ENCODE measurements around the gene RAD21L1. TPM values are rescaled to one million over a fixed set of nuclear protein-coding genes. Genes with fewer than 3 reads are reported as not detected.

RAD21L1 gene
- polyA plus RNA-seq, 3 donors: not detected

- intact Hi-C loops (cut with micrococcal nuclease): no loop called here
- 80% methylated on average over 5 of the region's 12 CpGs for WGBS (ENCODE audit: insufficient coverage)
- peaks cover 0 to 8% of the 10 kb centered on the region in 2 donors for H3K4me1 ChIP-seq (ENCODE audit: control insufficient read depth in 1 of 2, insufficient read depth in 2 of 2, low read length in 2 of 2)
- no peak overlapping the region for H2AFZ ChIP-seq (ENCODE audit: insufficient read depth, low read depth, low read length, poor library complexity, severe bottlenecking)
- H3K4me3 ChIP-seq (replicated peaks in 1 of 3; ENCODE audit: low read depth in 2 of 3, low read length in 3 of 3): no peak overlapping the region
- peaks cover 1 to 3% (median 3%) of the 10 kb centered on the region in 3 donors for H3K27me3 Mint-ChIP-seq (ENCODE audit: low read depth in 3 of 3)
- H3K36me3 ChIP-seq (replicated peaks in 1 of 2; ENCODE audit: control insufficient read depth in 1 of 2, insufficient read depth in 2 of 2, low read length in 2 of 2): no peaks in the 10 kb centered on the region
- H3K4me3 Mint-ChIP-seq: no peak overlapping the region
- no peak for TF ChIP-seq CTCF (IDR thresholded peaks at IDR 0.05)
- H3K27ac ChIP-seq (ENCODE audit: low read depth in 1 of 2, low read length in 2 of 2): no peak overlapping the region
- H3K4me1 Mint-ChIP-seq: peaks cover 7% of the 10 kb centered on the region
- H3K27ac Mint-ChIP-seq: peak overlapping the region in 4 of 7 donors; percentile 14 to 82 (median 31)
- H3K36me3 Mint-ChIP-seq: no peaks in the 10 kb centered on the region
- H4K20me1 ChIP-seq (ENCODE audit: insufficient read depth, low read length): no peaks in the 10 kb centered on the region
- no peaks in the 10 kb centered on the region for H3K79me2 ChIP-seq (ENCODE audit: insufficient read depth, low read length)
- H3K9me3 ChIP-seq (replicated peaks in 1 of 2; ENCODE audit: control insufficient read depth in 1 of 2, insufficient read depth in 1 of 2, low read length in 2 of 2): no peaks in the 10 kb centered on the region
- peak in 1 of 3 donors; percentile 7 for DNase-seq
- no peaks in the 10 kb centered on the region for H3K9me3 Mint-ChIP-seq
- no peak overlapping the region for H3K4me2 ChIP-seq (replicated peaks; ENCODE audit: extremely low read depth, low read length, poor library complexity, severe bottlenecking)
- no peak overlapping the region for H3K9ac ChIP-seq (ENCODE audit: insufficient read depth, low read length, poor library complexity, severe bottlenecking)
- H3K27me3 ChIP-seq (ENCODE audit: control insufficient read depth in 2 of 2, insufficient read depth in 2 of 2, low read length in 2 of 2): no peaks in the 10 kb centered on the region
Observed at GRCh38 chr20:1302685-1303541, 77.1 kb downstream of the RAD21L1 start.

DNA sequence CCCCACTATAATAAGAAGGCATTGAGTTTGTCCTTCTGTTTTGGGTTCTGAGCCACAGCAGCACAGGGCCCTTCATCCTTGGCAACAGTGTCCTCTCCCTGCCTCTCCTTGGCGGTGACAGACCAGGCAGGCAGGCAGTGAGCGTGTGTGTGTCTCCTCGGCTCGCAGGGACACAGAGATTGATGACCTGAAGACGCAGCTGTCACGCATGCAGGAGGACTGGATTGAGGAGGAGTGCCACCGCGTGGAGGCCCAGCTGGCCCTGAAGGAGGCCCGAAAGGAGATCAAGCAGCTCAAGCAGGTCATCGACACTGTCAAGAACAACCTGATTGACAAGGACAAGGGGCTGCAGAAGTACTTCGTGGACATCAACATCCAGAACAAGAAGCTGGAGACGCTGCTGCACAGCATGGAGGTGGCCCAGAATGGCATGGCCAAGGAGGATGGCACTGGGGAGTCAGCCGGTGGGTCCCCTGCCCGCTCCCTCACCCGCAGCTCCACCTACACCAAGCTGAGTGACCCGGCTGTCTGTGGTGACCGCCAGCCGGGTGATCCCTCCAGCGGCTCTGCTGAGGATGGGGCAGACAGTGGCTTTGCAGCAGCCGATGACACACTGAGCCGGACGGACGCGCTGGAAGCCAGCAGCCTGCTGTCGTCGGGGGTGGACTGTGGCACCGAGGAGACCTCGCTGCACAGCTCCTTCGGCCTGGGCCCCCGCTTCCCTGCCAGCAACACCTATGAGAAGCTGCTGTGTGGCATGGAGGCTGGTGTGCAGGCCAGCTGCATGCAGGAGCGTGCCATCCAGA lies 79.1 kb downstream of the RAD21L1 start:
- Histone ChIP-seq H2AFZ (ENCODE audit: insufficient read depth, low read depth, low read length, poor library complexity, severe bottlenecking) (no peak overlapping the region), H3K9me3 (replicated peaks in 1 of 2; ENCODE audit: control insufficient read depth in 1 of 2, insufficient read depth in 1 of 2, low read length in 2 of 2) (no peaks in the 10 kb centered on the region), H3K4me1 (ENCODE audit: control insufficient read depth in 1 of 2, insufficient read depth in 2 of 2, low read length in 2 of 2) (peaks cover 0 to 8% of the 10 kb centered on the region in 2 donors), H3K9ac (ENCODE audit: insufficient read depth, low read length, poor library complexity, severe bottlenecking) (no peak overlapping the region), H3K79me2 (ENCODE audit: insufficient read depth, low read length) (no peaks in the 10 kb centered on the region), H3K4me2 (replicated peaks; ENCODE audit: extremely low read depth, low read length, poor library complexity, severe bottlenecking) (no peak overlapping the region), H3K4me3 (replicated peaks in 1 of 3; ENCODE audit: low read depth in 2 of 3, low read length in 3 of 3) (no peak overlapping the region), H3K36me3 (replicated peaks in 1 of 2; ENCODE audit: control insufficient read depth in 1 of 2, insufficient read depth in 2 of 2, low read length in 2 of 2) (no peaks in the 10 kb centered on the region), H4K20me1 (ENCODE audit: insufficient read depth, low read length) (no peaks in the 10 kb centered on the region), H3K27me3 (ENCODE audit: control insufficient read depth in 2 of 2, insufficient read depth in 2 of 2, low read length in 2 of 2) (no peaks in the 10 kb centered on the region), H3K27ac (ENCODE audit: low read depth in 1 of 2, low read length in 2 of 2) (no peak overlapping the region)
- Mint-ChIP-seq H3K4me3 (no peak overlapping the region), H3K36me3 (no peaks in the 10 kb centered on the region), H3K27me3 (ENCODE audit: low read depth in 3 of 3) (peaks cover 1 to 3% (median 3%) of the 10 kb centered on the region in 3 donors), H3K4me1 (peaks cover 7% of the 10 kb centered on the region), H3K9me3 (no peaks in the 10 kb centered on the region), H3K27ac (peak overlapping the region in 1 of 7 donors; percentile 64)
- WGBS (ENCODE audit: insufficient coverage): 95% methylated on average over 30 of the region's 31 CpGs
- TF ChIP-seq CTCF (IDR thresholded peaks at IDR 0.05): no peak
- intact Hi-C loops (cut with micrococcal nuclease): no loop called here
- no peak for DNase-seq
